T-helper 2 cell treated with Interferon-gamma antibody and Interleukin-4, amounts not matched to agents 5 μg/mL and 100 μg/mL, for 36 hours (primary cell): Measurements from ENCODE around the gene UPP2.

Experiments used
- DNase-seq: peaks from one replicate; pipeline ENCODE4 v3.0.0; 2021; ENCODE audit warnings: low spot score
- H3K27ac Mint-ChIP-seq: one replicate; pipeline ENCODE4 v1.8.0; 2021; ENCODE audit warnings: mild to moderate bottlenecking, mixed read lengths
- H3K27me3 Mint-ChIP-seq: one replicate; pipeline ENCODE4 v1.8.0; 2021; ENCODE audit warnings: low read depth, mixed read lengths
- H3K36me3 Mint-ChIP-seq: one replicate; pipeline ENCODE4 v1.8.0; 2021; ENCODE audit warnings: low read depth, mixed read lengths
- H3K4me1 Mint-ChIP-seq: one replicate; pipeline ENCODE4 v1.8.0; 2021; ENCODE audit warnings: low read depth, mixed read lengths
- H3K4me3 Mint-ChIP-seq: one replicate; pipeline ENCODE4 v1.8.0; 2022; ENCODE audit warnings: mild to moderate bottlenecking, moderate library complexity, mixed read lengths
- H3K9me3 Mint-ChIP-seq: one replicate; pipeline ENCODE4 v1.8.0; 2021; ENCODE audit warnings: mixed read lengths

Gene UPP2

DNA sequence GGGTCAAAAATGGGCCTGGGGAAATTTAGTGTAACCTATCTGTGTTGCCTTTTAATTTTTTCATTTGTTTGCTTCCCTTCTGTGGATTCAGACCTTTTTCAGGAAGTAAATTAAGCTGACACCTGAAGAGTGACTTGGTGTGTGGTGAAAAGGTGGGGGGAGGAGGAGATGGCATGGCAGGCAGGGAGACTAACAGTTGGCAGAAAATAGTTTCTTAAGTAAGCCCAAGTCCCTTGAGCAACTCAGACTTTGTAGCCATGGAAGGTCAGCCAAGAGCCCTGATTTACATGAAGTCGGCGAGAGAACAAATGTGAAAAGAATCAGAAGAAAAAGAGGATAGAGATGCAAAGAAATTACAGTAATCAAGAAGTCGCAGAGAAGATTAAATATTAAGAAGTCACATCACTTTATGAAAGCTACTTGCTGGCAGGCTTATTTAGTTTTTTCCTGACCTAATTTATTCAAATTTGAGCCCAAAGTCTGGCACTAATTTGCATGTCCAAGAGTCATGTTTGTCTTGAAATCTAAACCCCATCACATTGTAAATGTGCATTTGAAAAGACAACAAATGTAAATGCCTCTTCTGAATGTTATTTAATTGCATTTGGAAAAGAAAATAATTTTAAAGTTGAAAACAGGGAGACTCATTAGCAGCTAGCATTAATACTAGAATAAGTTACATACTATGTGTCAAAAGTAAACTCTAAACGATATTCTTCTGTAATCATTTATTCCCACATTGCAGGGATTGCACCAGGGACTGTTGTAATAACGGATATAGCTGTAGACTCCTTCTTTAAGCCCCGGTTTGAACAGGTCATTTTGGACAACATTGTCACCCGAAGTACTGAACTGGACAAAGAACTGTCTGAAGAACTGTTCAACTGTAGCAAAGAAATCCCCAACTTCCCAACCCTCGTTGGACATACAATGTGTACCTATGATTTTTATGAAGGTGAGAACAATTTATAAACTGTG is 19.3 kb downstream of the UPP2 start:
- Mint-ChIP-seq H3K36me3 (no peaks in the 10 kb centered on the region), H3K9me3 (no peaks in the 10 kb centered on the region), H3K4me3 (no peak overlapping the region), H3K4me1 (no peaks in the 10 kb centered on the region), H3K27me3 (peaks cover 2% of the 10 kb centered on the region), H3K27ac (no peak overlapping the region)
- DNase-seq: no peak

DNA sequence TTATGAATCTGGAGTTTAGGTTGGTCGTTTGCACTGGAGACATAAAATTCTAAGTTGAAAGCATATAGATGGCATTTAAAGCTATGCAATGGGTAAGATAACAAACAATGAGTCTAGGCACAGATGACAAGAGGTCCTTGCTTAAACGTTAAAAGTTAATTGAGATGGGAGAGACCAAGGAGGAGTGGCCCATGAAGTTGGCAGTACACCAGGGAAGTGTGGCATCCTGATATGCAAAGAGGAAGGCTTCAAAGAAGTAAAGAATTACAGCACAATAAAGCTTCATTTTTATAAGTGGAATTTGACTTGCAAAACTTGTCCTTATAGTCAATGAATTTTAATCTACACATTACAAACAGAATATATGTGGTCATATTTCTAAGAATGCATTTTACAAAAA is 23.2 kb downstream of the UPP2 start:
- Mint-ChIP-seq H3K27ac (no peak overlapping the region), H3K36me3 (no peaks in the 10 kb centered on the region)
- no peak for DNase-seq

GRCh38 chr2:158125756-158126498 is 24.3 kb downstream of the UPP2 start:
- no peak for DNase-seq
- Mint-ChIP-seq H3K27ac (no peak overlapping the region), H3K36me3 (no peaks in the 10 kb centered on the region), H3K4me1 (no peaks in the 10 kb centered on the region), H3K9me3 (no peaks in the 10 kb centered on the region), H3K27me3 (no peaks in the 10 kb centered on the region), H3K4me3 (no peak overlapping the region)

More for the DNA sequence above, 23.2 kb downstream of the UPP2 start:
- Mint-ChIP-seq H3K4me3 (no peak overlapping the region), H3K27me3 (peaks cover 2% of the 10 kb centered on the region), H3K4me1 (no peaks in the 10 kb centered on the region), H3K9me3 (no peaks in the 10 kb centered on the region)

DNA sequence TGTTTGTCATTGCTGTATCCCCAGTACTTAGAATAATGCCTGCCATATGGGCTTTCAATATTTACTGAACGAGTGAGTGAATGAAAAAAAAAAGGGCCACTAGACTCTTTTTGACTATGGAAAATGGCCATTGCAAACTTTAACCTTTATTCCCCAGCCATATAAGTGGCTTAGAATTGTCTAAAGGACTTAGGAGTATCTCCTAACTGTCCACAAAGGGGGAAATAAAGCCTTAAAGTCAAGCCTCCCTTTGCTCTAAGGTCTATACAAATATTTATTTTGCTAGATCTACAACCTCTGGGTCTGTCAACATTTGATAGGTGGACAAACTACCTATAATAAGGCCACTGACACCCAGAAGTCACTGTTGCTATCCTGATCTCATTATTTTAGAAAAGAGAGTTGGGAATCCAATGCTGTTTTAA is 25.7 kb downstream of the UPP2 start:
- H3K36me3 Mint-ChIP-seq: no peaks in the 10 kb centered on the region
- no peak for DNase-seq
- no peak overlapping the region for H3K4me3 Mint-ChIP-seq
- H3K4me1 Mint-ChIP-seq: no peaks in the 10 kb centered on the region
- H3K9me3 Mint-ChIP-seq: no peaks in the 10 kb centered on the region
- no peak overlapping the region for H3K27ac Mint-ChIP-seq
- H3K27me3 Mint-ChIP-seq: no peaks in the 10 kb centered on the region

DNA sequence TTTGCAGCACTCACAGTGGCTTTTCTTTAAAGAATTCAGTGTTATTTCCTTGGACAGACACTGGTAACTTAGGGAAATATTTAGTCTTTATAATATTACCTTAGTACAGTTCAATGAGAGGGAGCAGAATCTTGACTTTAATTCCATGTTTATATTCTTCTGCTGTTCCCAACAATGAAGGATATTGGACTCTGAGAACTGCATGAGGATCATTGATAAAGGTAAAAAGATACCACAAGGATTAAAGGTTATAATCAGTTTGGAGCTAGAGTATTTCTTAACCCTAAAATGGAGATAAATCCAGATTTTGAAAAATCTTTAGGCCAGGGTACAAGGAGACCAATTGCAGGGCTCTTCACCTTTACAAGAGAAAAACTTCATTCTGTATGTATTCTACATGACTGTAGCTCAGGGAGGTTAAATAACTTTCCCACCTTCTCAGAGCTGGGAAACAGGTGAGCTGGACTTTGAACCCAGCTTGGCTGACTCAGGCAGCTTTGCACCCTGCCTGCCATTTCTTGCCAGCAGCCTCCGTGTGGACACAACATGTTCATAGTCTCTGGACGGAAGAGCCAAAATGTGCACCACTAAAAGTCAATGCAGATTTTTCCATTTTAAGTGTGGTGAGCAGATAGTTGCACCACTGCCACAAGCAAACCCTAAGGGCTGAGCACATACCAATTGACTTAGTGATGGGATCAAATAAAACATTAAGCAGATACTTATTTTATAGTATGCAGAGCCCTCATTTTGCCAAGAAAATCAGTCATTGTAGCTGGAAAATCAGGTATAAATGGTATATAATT is 26.7 kb downstream of the UPP2 start:
- Mint-ChIP-seq H3K27me3 (peaks cover 2% of the 10 kb centered on the region), H3K9me3 (no peaks in the 10 kb centered on the region), H3K4me1 (no peaks in the 10 kb centered on the region), H3K27ac (no peak overlapping the region), H3K36me3 (no peaks in the 10 kb centered on the region), H3K4me3 (no peak overlapping the region)
- no peak for DNase-seq

DNA sequence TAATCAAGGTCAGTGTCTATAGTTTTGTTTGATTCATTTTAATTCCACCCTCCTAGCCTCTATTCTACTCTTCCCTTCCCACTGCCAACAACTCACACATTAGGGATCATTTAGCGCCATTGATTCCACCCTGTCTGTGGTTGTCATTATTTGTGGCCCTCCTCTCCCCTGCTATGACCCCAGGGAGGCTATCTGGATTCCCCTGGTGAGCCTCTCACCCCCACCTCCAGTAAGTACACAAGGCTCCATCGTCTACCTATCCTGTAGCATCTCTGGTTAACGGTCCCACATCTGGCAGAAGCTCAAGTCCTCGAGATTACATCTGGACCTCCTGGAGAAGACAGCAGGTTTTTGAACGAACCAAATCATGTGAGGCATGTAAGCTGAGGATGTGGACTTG is 27.4 kb downstream of the UPP2 start:
- no peaks in the 10 kb centered on the region for H3K9me3 Mint-ChIP-seq
- peaks cover 2% of the 10 kb centered on the region for H3K27me3 Mint-ChIP-seq
- no peak overlapping the region for H3K4me3 Mint-ChIP-seq
- no peak overlapping the region for H3K27ac Mint-ChIP-seq
- H3K36me3 Mint-ChIP-seq: no peaks in the 10 kb centered on the region
- H3K4me1 Mint-ChIP-seq: no peaks in the 10 kb centered on the region
- DNase-seq: no peak

- no peak overlapping the region for H3K27ac Mint-ChIP-seq
- no peak overlapping the region for H3K4me3 Mint-ChIP-seq
- H3K4me1 Mint-ChIP-seq: no peaks in the 10 kb centered on the region
- no peak for DNase-seq
- H3K36me3 Mint-ChIP-seq: no peaks in the 10 kb centered on the region
- H3K27me3 Mint-ChIP-seq: peaks cover 2% of the 10 kb centered on the region
- H3K9me3 Mint-ChIP-seq: no peaks in the 10 kb centered on the region
Observed at GRCh38 chr2:158130832-158131473, 29.3 kb downstream of the UPP2 start.

DNA sequence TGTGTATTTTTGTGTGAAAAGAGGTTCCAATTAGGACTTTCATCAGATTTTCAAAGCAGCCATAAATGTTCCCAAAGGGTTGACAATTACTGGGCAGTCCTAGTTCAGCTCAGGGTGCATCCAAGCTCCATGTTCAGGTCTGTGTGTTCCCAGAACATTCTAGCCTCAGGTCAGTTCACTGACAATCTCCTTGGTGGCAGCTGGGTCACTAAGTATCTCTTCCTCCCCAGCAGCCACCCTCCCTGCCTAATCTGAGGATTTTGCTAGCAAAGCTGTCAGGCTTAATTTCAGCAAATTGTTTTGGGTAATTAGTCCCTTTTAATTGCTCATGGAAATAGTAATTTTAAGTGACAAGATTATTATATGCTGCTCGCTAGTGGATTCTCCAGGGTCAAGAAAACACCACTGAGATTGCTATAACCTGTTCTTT is 29.8 kb downstream of the UPP2 start:
- Mint-ChIP-seq H3K27me3 (peaks cover 2% of the 10 kb centered on the region), H3K36me3 (no peaks in the 10 kb centered on the region), H3K4me1 (no peaks in the 10 kb centered on the region), H3K27ac (no peak overlapping the region), H3K4me3 (no peak overlapping the region), H3K9me3 (no peaks in the 10 kb centered on the region)
- DNase-seq: no peak

GRCh38 chr2:158131919-158132566 is 30.4 kb downstream of the UPP2 start:
- DNase-seq: no peak
- no peaks in the 10 kb centered on the region for H3K4me1 Mint-ChIP-seq
- no peaks in the 10 kb centered on the region for H3K9me3 Mint-ChIP-seq
- no peaks in the 10 kb centered on the region for H3K36me3 Mint-ChIP-seq
- H3K4me3 Mint-ChIP-seq: no peak overlapping the region
- peaks cover 2% of the 10 kb centered on the region for H3K27me3 Mint-ChIP-seq
- no peak overlapping the region for H3K27ac Mint-ChIP-seq

GRCh38 chr2:158134055-158134454 is 32.4 kb downstream of the UPP2 start:
- Mint-ChIP-seq H3K27me3 (peaks cover 2% of the 10 kb centered on the region), H3K9me3 (no peaks in the 10 kb centered on the region), H3K27ac (no peak overlapping the region)

DNA sequence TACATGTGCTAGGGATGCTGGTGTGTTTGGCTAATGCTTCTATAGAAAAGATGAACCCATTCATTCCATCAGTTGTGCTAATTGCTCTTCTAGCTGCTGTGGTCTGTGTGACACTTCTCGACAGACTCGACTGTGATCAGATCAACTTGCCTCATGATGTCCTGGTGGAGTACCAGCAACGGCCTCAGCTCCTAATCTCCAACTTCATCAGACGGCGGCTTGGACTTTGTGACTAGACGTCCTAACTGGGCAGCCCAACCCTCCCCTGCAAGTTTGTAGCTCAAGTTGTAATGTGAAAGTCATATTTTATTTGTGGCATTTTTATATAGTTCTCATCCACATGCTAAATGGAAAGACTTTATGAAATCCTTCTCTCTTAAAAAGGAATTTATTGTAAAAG is 33.0 kb downstream of the UPP2 start:
- DNase-seq: no peak
- no peak overlapping the region for H3K27ac Mint-ChIP-seq
- H3K9me3 Mint-ChIP-seq: no peaks in the 10 kb centered on the region
- H3K36me3 Mint-ChIP-seq: no peaks in the 10 kb centered on the region
- no peak overlapping the region for H3K4me3 Mint-ChIP-seq
- peaks cover 2% of the 10 kb centered on the region for H3K27me3 Mint-ChIP-seq
- H3K4me1 Mint-ChIP-seq: no peaks in the 10 kb centered on the region

More at GRCh38 chr2:158134055-158134454, 32.4 kb downstream of the UPP2 start:
- DNase-seq: no peak
- Mint-ChIP-seq H3K4me3 (no peak overlapping the region), H3K36me3 (no peaks in the 10 kb centered on the region), H3K4me1 (no peaks in the 10 kb centered on the region)

GRCh38 chr2:158135096-158135495 is 33.4 kb downstream of the UPP2 start:
- no peaks in the 10 kb centered on the region for H3K36me3 Mint-ChIP-seq
- no peaks in the 10 kb centered on the region for H3K4me1 Mint-ChIP-seq
- DNase-seq: no peak
- no peak overlapping the region for H3K27ac Mint-ChIP-seq
- H3K9me3 Mint-ChIP-seq: no peaks in the 10 kb centered on the region
- no peak overlapping the region for H3K4me3 Mint-ChIP-seq
- H3K27me3 Mint-ChIP-seq: peaks cover 2% of the 10 kb centered on the region

DNA sequence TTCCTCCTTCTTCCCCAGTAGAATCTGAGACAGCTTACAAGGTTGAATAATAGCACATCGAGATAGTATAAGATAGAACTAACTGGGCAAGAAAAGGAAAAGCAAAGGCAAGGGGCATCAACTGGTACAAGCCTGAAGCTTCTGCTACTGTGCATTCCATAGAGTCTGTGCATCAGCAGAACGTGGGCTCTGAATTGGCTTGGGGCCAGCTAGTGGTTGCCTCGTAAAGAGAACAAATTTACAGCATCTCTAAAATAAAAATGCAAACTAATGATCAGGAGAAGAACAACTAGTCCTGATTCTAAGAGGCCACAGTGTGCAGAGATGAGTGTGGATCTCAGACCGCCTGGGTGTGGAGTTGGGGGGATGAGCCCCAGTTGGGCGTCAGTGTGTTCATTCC is 36.6 kb downstream of the UPP2 start:
- DNase-seq: no peak
- Mint-ChIP-seq H3K4me1 (peaks cover 2% of the 10 kb centered on the region), H3K27me3 (peaks cover 4% of the 10 kb centered on the region), H3K9me3 (no peaks in the 10 kb centered on the region), H3K27ac (no peak overlapping the region), H3K4me3 (no peak overlapping the region), H3K36me3 (no peaks in the 10 kb centered on the region)
